A673 (cell line): Measurements from ENCODE around the gene CBX4. TPM values are rescaled to one million over a fixed set of nuclear protein-coding genes. Genes with fewer than 3 reads are reported as not detected.

Source experiments
- BruUV-seq: library from RNA; stranded (reverse); fragments of 400-500 nt; replicated peaks from 2 replicates; lab custom pipeline; 2021; lab: Mats Ljungman, UMichigan
- CTCF ChIA-PET: fragments of 300-600 bp; sonication (Branson Sonifier 250); formaldehyde crosslinking; loops from one replicate; lab custom pipeline; 2022; ENCODE audit warnings: antibody characterized with exemption; lab: Charles Lee
- POLR2A ChIA-PET: fragments of 300-600 bp; sonication (Branson Sonifier 250); formaldehyde crosslinking; loops from one replicate; lab custom pipeline; 2022; ENCODE audit warnings: antibody characterized with exemption; ENCODE audit not compliant: low non-redundant PET; lab: Charles Lee
- DNase-seq: peaks from one replicate; pipeline ENCODE4 v3.0.0-alpha.2; 2015; ENCODE audit warnings: low spot score
- H3K27ac ChIP-seq: fragments of 200-600 bp; sonication (generic); 2 replicates; pipeline ENCODE4 v1.5.1; 2016; ENCODE audit warnings: mixed run types, low read depth, mild to moderate bottlenecking, mixed read lengths, antibody characterized with exemption, low read length; ENCODE audit not compliant: poor library complexity, severe bottlenecking
- H3K27me3 ChIP-seq: fragments of 200-600 bp; sonication (generic); replicated peaks from 2 replicates; pipeline ENCODE4 v1.6.1; 2017; ENCODE audit warnings: mixed run types, low read depth, mild to moderate bottlenecking, mixed read lengths, antibody characterized with exemption, low read length; ENCODE audit not compliant: insufficient read depth, poor library complexity
- H3K36me3 ChIP-seq: fragments of 200-600 bp; sonication (generic); 2 replicates; pipeline ENCODE4 v1.6.1; 2016; ENCODE audit warnings: mixed run types, mild to moderate bottlenecking, mixed read lengths, antibody characterized with exemption, low read length; ENCODE audit not compliant: insufficient read depth, poor library complexity, severe bottlenecking
- H3K4me1 ChIP-seq: fragments of 200-600 bp; sonication (generic); 2 replicates; pipeline ENCODE4 v1.6.1; 2017; ENCODE audit warnings: mixed run types, mild to moderate bottlenecking, mixed read lengths, antibody characterized with exemption, low read length; ENCODE audit not compliant: insufficient read depth, poor library complexity, severe bottlenecking
- H3K4me3 ChIP-seq: fragments of 200-600 bp; sonication (generic); 2 replicates; pipeline ENCODE4 v1.5.1; 2016; ENCODE audit warnings: low read depth, mixed run types, mild to moderate bottlenecking, mixed read lengths, low read length; ENCODE audit not compliant: poor library complexity, severe bottlenecking
- H3K9me3 ChIP-seq: fragments of 200-600 bp; sonication (generic); 2 replicates; pipeline ENCODE4 v1.6.1; 2016; ENCODE audit warnings: mixed run types, low read depth, mild to moderate bottlenecking, mixed read lengths, antibody characterized with exemption, low read length; ENCODE audit not compliant: poor library complexity, severe bottlenecking
- EZH2 ChIP-seq: fragments of 200-600 bp; sonication (generic); IDR thresholded peaks from 2 replicates; pipeline ENCODE4 v1.6.1; 2017; ENCODE audit warnings: borderline replicate concordance, low read depth, mild to moderate bottlenecking, mixed read lengths, antibody characterized with exemption, low read length; ENCODE audit not compliant: poor library complexity, severe bottlenecking
- intact Hi-C: fragments of 100-400 bp; cut with micrococcal nuclease; formaldehyde crosslinking; loops from one replicate; pipeline ENCODE4 v1.10.0; 2022; ENCODE audit not compliant: unreplicated experiment
- total RNA-seq: library from RNA; stranded (reverse); gene quantifications from 2 replicates; pipeline ENCODE4 v1.2.3, GENCODE V29; 2021
- TF ChIP-seq, protein P1 (sequence below): fragments of 300-800, 200-600 bp; sonication (generic); conservative IDR thresholded peaks from 2 replicates; pipeline ENCODE4 v1.5.1; 2017; ENCODE audit warnings: low read depth, mild to moderate bottlenecking, antibody characterized with exemption, low read length, moderate library complexity, mixed read lengths

CBX4 gene
- total RNA-seq, 1 experiment from 2014 or later: 42.6 TPM

DNA sequence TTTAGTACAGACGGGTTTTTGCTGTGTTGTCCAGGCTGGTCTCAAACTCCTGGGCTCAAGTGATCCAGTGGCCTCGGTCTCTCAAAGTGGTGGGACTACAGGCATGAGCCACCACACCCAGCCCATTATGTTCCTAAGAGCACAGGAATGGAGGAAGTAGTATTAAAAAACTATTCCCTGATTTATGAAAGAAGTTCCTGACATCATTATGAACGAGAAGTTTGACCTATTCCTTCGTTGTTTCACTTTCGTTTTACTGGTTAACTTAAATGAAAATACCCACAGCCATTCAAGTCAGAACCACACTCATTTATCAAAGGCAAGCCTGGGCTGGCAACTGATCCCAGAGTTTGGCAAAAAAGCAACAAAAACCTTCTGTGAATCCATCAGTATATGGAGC is 13.5 kb upstream of the CBX4 start:
- no peaks in the 10 kb centered on the region for H3K36me3 ChIP-seq
- no peak for TF ChIP-seq EZH2
- TF ChIP-seq, protein P1, sequence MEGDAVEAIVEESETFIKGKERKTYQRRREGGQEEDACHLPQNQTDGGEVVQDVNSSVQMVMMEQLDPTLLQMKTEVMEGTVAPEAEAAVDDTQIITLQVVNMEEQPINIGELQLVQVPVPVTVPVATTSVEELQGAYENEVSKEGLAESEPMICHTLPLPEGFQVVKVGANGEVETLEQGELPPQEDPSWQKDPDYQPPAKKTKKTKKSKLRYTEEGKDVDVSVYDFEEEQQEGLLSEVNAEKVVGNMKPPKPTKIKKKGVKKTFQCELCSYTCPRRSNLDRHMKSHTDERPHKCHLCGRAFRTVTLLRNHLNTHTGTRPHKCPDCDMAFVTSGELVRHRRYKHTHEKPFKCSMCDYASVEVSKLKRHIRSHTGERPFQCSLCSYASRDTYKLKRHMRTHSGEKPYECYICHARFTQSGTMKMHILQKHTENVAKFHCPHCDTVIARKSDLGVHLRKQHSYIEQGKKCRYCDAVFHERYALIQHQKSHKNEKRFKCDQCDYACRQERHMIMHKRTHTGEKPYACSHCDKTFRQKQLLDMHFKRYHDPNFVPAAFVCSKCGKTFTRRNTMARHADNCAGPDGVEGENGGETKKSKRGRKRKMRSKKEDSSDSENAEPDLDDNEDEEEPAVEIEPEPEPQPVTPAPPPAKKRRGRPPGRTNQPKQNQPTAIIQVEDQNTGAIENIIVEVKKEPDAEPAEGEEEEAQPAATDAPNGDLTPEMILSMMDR: no peak
- no peaks in the 10 kb centered on the region for H3K27me3 ChIP-seq
- H3K27ac ChIP-seq: no peak overlapping the region
- POLR2A ChIA-PET: no interaction called here
- intact Hi-C loops: no loop called here
- CTCF ChIA-PET: no interaction called here
- H3K4me3 ChIP-seq: no peak overlapping the region
- no TSS peak for BruUV-seq
- no peaks in the 10 kb centered on the region for H3K4me1 ChIP-seq
- H3K9me3 ChIP-seq: no peaks in the 10 kb centered on the region
- DNase-seq: no peak

DNA sequence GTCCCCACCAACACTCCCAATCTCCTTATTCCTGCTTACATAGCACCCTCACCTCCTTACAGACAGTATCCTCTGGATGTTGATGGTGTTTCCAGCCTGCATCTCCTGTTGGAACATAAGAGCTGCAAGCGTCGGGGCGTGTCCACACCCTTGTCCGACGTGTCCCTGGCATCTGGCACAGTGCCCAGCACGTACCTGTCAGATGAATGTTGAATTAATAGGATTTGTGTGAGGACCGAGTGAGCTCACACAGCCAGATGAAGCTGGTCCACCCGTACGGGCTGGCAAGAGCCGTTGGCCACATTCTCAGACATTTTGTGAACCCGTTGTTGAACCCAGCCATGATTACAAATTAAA is 12.2 kb upstream of the CBX4 start:
- Histone ChIP-seq H3K4me3 (no peak overlapping the region), H3K27ac (no peak overlapping the region), H3K4me1 (no peaks in the 10 kb centered on the region), H3K27me3 (no peaks in the 10 kb centered on the region), H3K9me3 (no peaks in the 10 kb centered on the region), H3K36me3 (no peaks in the 10 kb centered on the region)
- ChIA-PET CTCF (no interaction called here), POLR2A (no interaction called here)
- TF ChIP-seq, protein P1: no peak
- TF ChIP-seq EZH2: no peak
- BruUV-seq: no TSS peak
- intact Hi-C loops: no loop called here
- DNase-seq: no peak

DNA sequence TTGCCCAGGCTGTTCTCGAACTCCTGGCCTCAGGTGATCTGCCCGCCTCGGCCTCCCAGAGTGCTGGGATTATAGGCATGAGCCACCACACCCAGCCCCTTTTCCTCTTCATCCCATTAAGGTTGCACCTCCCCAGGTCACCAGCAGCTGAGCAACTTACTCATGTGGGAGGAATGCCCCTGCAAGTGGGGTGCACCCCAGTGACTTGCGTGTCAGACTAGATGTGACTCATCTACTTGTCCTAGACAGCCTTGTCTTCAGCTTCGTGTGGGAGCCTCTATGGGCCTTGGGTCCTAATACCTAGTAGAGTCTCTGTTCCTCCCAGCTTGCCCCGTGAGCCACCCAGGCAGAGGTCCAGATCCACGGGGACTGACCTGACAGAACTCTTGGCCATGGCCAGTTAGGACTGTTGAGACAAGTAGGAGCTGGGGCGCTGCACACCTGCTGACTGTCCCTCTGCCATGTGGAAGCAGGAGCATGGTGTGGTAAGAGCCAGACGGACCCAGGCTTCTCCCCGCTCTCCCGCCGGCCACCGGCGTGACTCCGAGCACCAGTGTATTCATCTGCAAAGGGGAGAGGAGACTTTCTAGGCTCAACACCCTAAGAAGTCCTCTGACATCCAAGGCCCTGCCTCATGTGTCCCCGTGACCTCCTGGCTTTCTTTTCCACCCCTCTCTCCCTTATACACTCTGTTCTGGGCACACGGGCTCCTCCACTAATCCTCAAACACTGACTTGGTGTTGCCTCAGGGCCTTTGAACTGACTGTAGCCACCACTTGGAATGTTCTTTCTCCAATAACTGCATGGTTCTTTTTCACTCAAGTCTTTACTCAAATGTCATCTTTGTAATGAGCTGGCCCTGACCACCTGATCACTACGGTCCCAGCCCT is 11.6 kb upstream of the CBX4 start:
- Histone ChIP-seq H3K27ac (no peak overlapping the region), H3K4me3 (no peak overlapping the region), H3K4me1 (no peaks in the 10 kb centered on the region), H3K36me3 (no peaks in the 10 kb centered on the region), H3K9me3 (no peaks in the 10 kb centered on the region), H3K27me3 (no peaks in the 10 kb centered on the region)
- intact Hi-C loops: no loop called here
- BruUV-seq: no TSS peak
- DNase-seq: no peak
- CTCF ChIA-PET: no interaction called here
- POLR2A ChIA-PET: interaction anchor here (0.6 kb wide), 1 partner anchor 12 kb away, joined by 5 read pairs; no protein-coding TSS in a partner anchor
- TF ChIP-seq, protein P1: no peak
- TF ChIP-seq EZH2: no peak
